Upper lobe of left lung (tissue), 6 donors: ENCODE measurements around the gene TNRC6C. TPM values are rescaled to one million over a fixed set of nuclear protein-coding genes. Genes with fewer than 3 reads are reported as not detected.

ENCODE experiments used
- ATAC-seq, 2 donors: fragments of 200-7000 bp; cut with Tn5 transposase; one replicate each; pipeline ENCODE4 v1.9.1; 2022; ENCODE audit warnings: mild to moderate bottlenecking in 2 of 2, moderate library complexity in 2 of 2; ENCODE audit not compliant: low FRiP score in 2 of 2
- DNase-seq, 2 donors: peaks; one replicate each; pipeline ENCODE4 v3.0.0-alpha.2; 2019 to 2020
- H3K27ac ChIP-seq, 4 donors: fragments of 200-600 bp; sonication (generic); one replicate each; pipeline ENCODE4 v1.5.1; 2016 to 2019
- H3K27me3 ChIP-seq, 4 donors: fragments of 200-600 bp; sonication (generic); one replicate each; pipeline ENCODE4 v1.5.1; 2017 to 2019
- H3K36me3 ChIP-seq, 4 donors: fragments of 200-600 bp; sonication (generic); one replicate each; pipeline ENCODE4 v1.5.1; 2016 to 2019
- H3K4me1 ChIP-seq, 4 donors: fragments of 200-600 bp; sonication (generic); one replicate each; pipeline ENCODE4 v1.5.1; 2018 to 2019
- H3K4me3 ChIP-seq, 4 donors: fragments of 200-600 bp; sonication (generic); one replicate each; pipeline ENCODE4 v1.5.1; 2017 to 2019; ENCODE audit warnings: mild to moderate bottlenecking in 2 of 4, moderate library complexity in 1 of 4
- H3K9me3 ChIP-seq, 4 donors: fragments of 200-600 bp; sonication (generic); one replicate each; pipeline ENCODE4 v1.5.1; 2018 to 2019
- CTCF ChIP-seq, 6 experiments: fragments of 450-650 bp in 4 of 6; fragments of 200-600 bp in 2 of 6; sonication (generic) in 2 of 6; IDR thresholded peaks; one replicate each; pipeline ENCODE4 v1.5.1; 2016 to 2019; ENCODE audit warnings: antibody characterized with exemption in 6 of 6
- EP300 ChIP-seq, 4 donors: sonication (generic); formaldehyde crosslinking; IDR thresholded peaks; one replicate each; pipeline ENCODE4 v1.5.1; 2017; ENCODE audit warnings: antibody characterized with exemption in 4 of 4, control low read depth in 2 of 4
- POLR2A ChIP-seq, 4 donors: fragments of 450-650 bp; IDR thresholded peaks; one replicate each; pipeline ENCODE4 v1.5.1; 2016 to 2017; ENCODE audit warnings: antibody characterized with exemption in 4 of 4, mild to moderate bottlenecking in 2 of 4
- POLR2AphosphoS5 ChIP-seq, 2 donors: sonication (generic); formaldehyde crosslinking; IDR thresholded peaks; one replicate each; pipeline ENCODE4 v1.5.1; 2017; ENCODE audit warnings: antibody characterized with exemption in 2 of 2
- WGBS, 2 donors: methylation state at CpG; one replicate each; pipeline ENCODE4 v1.1.5; 2017 to 2018; 5-methylcytosine and 5-hydroxymethylcytosine counted together
- total RNA-seq, 6 donors: library from RNA; depleted of rRNA in 4 of 6; stranded (reverse); fragments of >200 nt in 4 of 6; gene quantifications; one replicate each; pipeline versions ENCODE4 v1.1.0 to v1.2.1, GENCODE V29; 2016 to 2021
- donor health status: DM: no; HTN: no; CAD: no; lungs with moderate emphysema.
- donor health status: DM: no; HTN: yes; CAD: no; lungs with severe emphysema.

The TNRC6C gene
- total RNA-seq, 6 donors from 2014 or later = 8.7 to 38.8 (median 14.7) TPM

- TF ChIP-seq CTCF (IDR thresholded peaks at IDR 0.05) (no peak), POLR2AphosphoS5 (IDR thresholded peaks at IDR 0.05) (no peak), POLR2A (IDR thresholded peaks at IDR 0.05) (no peak), EP300 (IDR thresholded peaks at IDR 0.05) (no peak)
- Histone ChIP-seq H3K27ac (no peak overlapping the region), H3K4me1 (peaks cover 7 to 18% (median 12%) of the 10 kb centered on the region in 4 donors), H3K4me3 (no peak overlapping the region), H3K27me3 (no peaks in the 10 kb centered on the region), H3K9me3 (no peaks in the 10 kb centered on the region), H3K36me3 (no peaks in the 10 kb centered on the region)
- WGBS, 2 donors = 77 to 100% methylated on average over 1 of the region's 1 CpG
- DNase-seq (no peak), ATAC-seq (no peak)
Observed at GRCh38 chr17:78043031-78043430, 84.5 kb downstream of the TNRC6C start.

GRCh38 chr17:78044280-78044835 lies 85.9 kb downstream of the TNRC6C start:
- Histone ChIP-seq H3K36me3 (peaks cover 0 to 9% (median 6%) of the 10 kb centered on the region in 4 donors), H3K4me3 (no peak overlapping the region), H3K4me1 (peaks cover 7 to 18% (median 12%) of the 10 kb centered on the region in 4 donors), H3K27me3 (no peaks in the 10 kb centered on the region), H3K9me3 (no peaks in the 10 kb centered on the region), H3K27ac (no peak overlapping the region)
- TF ChIP-seq POLR2A (IDR thresholded peaks at IDR 0.05) = no peak
- no peak for TF ChIP-seq CTCF (IDR thresholded peaks at IDR 0.05)
- TF ChIP-seq POLR2AphosphoS5 (IDR thresholded peaks at IDR 0.05) = no peak
- no peak for TF ChIP-seq EP300 (IDR thresholded peaks at IDR 0.05)
- 77 to 82% methylated on average over 3 of the region's 3 CpGs for WGBS, 2 donors
- no peak for ATAC-seq
- no peak for DNase-seq

DNA sequence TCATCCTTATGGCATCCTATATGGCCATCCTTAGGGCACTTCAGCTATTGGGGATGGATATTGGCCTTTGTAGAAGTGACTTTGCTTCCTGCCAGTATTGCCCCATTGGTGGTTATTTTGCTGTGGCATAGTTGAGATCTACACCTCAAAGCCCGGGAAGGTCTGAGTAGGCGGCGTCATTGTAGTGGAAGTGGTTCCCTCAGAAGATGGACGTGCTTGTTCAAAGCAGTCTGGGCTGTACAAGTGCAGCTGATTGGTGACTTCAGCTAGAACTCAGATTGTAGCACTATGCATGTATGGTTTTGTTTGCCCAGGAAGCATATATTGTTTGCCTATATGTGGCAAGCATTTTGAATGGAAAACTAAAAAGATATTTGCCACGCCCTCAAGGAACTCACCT lies 86.8 kb downstream of the TNRC6C start:
- WGBS, 2 donors = 88 to 94% methylated on average over 5 of the region's 5 CpGs
- TF ChIP-seq CTCF (IDR thresholded peaks at IDR 0.05) (no peak), EP300 (IDR thresholded peaks at IDR 0.05) (no peak), POLR2AphosphoS5 (IDR thresholded peaks at IDR 0.05) (no peak), POLR2A (IDR thresholded peaks at IDR 0.05) (no peak)
- H3K27me3 ChIP-seq = no peaks in the 10 kb centered on the region
- DNase-seq (no peak), ATAC-seq (no peak)
- peaks cover 5 to 16% (median 15%) of the 10 kb centered on the region in 4 donors for H3K36me3 ChIP-seq
- H3K4me3 ChIP-seq = no peak overlapping the region
- peaks cover under 1 to 8% (median 5%) of the 10 kb centered on the region in 4 donors for H3K4me1 ChIP-seq
- H3K27ac ChIP-seq = no peak overlapping the region
- no peaks in the 10 kb centered on the region for H3K9me3 ChIP-seq

- 79 to 80% methylated on average over 2 of the region's 2 CpGs for WGBS, 2 donors
- ATAC-seq (no peak), DNase-seq (no peak)
- Histone ChIP-seq H3K36me3 (peaks cover 5 to 29% (median 19%) of the 10 kb centered on the region in 4 donors), H3K9me3 (no peaks in the 10 kb centered on the region), H3K27ac (no peak overlapping the region), H3K27me3 (no peaks in the 10 kb centered on the region), H3K4me3 (no peak overlapping the region), H3K4me1 (peaks cover 0 to 4% (median 2%) of the 10 kb centered on the region in 4 donors)
- TF ChIP-seq POLR2AphosphoS5 (IDR thresholded peaks at IDR 0.05) (no peak), POLR2A (IDR thresholded peaks at IDR 0.05) (no peak), EP300 (IDR thresholded peaks at IDR 0.05) (no peak), CTCF (IDR thresholded peaks at IDR 0.05) (no peak)
Observed at GRCh38 chr17:78046923-78047322, 88.4 kb downstream of the TNRC6C start.
